Hindlimb muscle (tissue), 1 donor: ENCODE results near the gene PARG. TPM values are rescaled to one million over a fixed set of nuclear protein-coding genes. Genes with fewer than 3 reads are reported as not detected.
"Not testable (repeated sequence)": the region's sequence is repeated elsewhere in the genome, so short reads cannot be mapped to it uniquely, and the experiment has no call there.

Source experiments
- DNase-seq: peaks from one replicate; pipeline ENCODE4 v3.0.0-alpha.2; 2013
- polyA plus RNA-seq: library from polyadenylated mRNA; unstranded; fragments of 120-200 nt; gene quantifications from one replicate; pipeline ENCODE4 v1.2.1, GENCODE V29; 2013; ENCODE audit not compliant: insufficient read length

The PARG gene
- 18.5 TPM for polyA plus RNA-seq

DNA sequence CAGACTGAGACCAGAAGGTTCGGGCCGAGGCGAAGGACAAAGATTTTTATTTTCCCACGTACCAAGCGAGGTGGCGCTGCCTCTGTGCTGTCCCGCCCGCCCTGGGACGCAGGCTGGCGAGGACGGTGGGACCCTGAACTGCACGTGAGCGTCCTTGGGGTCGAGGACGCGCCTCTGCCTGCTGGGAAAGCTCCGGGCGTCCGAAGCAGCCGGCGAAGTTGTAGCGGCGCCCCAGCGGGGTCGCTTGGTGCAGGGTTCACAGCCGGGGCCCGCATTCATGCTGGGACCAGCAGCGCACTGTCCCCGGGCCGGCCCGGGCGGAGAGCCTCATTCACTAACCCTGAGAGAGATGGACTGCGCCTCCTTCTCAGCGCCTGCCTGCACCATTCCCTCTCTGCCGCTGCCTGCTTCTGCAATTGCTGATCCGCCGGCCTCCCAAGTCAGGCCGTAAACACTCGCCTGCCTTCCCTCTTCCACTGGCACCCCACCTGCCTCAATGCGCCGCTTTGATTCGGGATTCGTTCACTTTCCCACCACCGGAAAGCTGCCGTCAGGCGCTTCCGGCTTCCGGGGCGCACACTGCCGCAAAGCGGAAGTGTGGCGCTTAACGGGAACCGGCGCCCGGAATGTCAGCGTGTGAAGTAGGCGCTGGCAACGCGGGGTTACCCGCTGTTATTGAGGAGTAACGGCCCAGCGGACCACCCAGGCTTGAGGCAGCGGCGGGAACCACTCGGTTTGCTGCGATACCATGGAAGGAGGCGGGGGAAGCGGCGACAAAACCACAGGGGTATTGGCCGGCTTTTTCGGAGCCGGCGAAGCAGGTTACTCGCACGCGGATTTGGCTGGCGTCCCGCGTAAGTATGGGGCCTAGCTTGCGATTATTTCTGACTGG lies at the start of gene PARG, which contains the start of gene TIMM23B:
Gene PARG, minus strand, starts transcription at position 581 of the 892 bp plus-strand sequence. Its CDS starts 302 bp downstream, at position 279.
Gene TIMM23B, plus strand, starts transcription at position 607 of the 892 bp plus-strand sequence. Its CDS starts 142 bp downstream, at position 749.
- peak; percentile 83 for DNase-seq

- DNase-seq = not testable (repeated sequence)
Measured at GRCh38 chr10:49988376-49988775, 46.5 kb upstream of the PARG start, which contains the start of gene AGAP6. Gene AGAP6 (plus strand): TSS chr10:49988406. CDS start chr10:49988716, 310 bp downstream.

- not testable (repeated sequence) for DNase-seq
Measured at GRCh38 chr10:49987207-49987606, 45.4 kb upstream of the PARG start.

DNA sequence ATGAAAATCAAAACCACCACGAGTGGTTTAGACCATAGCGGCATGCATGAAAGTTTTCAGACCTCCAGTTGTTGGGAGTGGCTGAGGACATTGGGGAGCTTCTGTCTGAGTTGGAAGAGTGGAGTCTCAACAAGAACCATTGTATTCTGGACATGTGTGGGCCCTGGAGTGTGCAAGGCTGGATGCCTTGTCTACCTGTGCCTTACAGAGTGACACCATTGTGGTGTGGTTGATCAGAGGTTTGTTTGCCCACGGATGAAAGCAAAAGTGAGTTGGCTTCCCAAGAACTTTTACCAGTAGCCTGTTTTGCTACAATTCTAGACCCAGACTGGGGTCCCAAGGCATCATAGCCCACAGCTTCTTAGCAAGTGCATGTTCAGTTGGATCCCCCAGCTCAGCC lies 35.9 kb upstream of the PARG start:
- not testable (repeated sequence) for DNase-seq

DNA sequence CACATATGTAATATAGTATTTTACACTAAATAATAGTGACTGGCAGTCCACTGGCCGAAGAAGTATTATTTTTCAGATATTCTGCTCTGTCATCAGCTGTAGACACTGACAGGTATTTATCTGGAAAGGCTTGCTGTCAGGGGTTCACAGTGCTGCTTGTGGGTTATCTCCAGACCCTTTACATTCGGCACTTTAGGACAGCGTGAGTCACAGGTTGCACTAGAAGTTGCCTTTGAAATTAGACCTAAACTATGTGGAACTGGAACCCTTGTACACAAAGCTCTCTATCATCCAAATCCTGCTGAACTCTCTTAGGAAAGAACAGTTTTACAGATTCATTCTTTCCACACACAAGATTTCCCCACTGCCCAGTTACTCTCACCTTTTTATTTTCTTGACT lies 30.3 kb upstream of the PARG start:
- not testable (repeated sequence) for DNase-seq

GRCh38 chr10:49971466-49971865 lies 29.6 kb upstream of the PARG start:
- DNase-seq = not testable (repeated sequence)

DNA sequence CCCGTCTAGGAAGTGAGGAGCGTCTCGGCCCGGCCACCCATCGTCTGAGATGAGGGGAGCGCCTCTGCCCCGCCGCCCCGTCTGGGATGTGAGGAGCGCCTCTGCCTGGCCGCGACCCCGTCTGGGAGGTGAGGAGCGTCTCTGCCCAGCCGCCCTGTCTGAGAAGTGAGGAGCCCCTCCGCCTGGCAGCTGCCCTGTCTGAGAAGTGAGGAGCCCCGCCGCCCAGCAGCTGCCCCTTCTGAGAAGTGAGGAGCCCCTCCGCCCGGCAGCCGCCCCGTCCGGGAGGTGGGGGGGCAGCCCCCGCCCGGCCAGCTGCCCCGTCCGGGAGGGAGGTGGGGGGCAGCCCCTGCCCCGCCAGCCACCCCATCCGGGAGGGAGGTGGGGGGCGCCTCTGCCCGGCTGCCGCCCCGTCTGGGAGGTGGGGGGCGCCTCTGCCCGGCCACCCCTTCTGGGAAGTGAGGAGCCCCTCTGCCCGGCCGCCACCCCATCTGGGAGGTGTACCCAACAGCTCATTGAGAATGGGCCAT lies 28.6 kb upstream of the PARG start:
- DNase-seq = not testable (repeated sequence)

- DNase-seq = not testable (repeated sequence)
Measured at GRCh38 chr10:49953122-49953521, 11.3 kb upstream of the PARG start.

- not testable (repeated sequence) for DNase-seq
Measured at GRCh38 chr10:49952006-49952405, 10.2 kb upstream of the PARG start.

- DNase-seq = not testable (repeated sequence)
Measured at GRCh38 chr10:49948737-49949136, 6.9 kb upstream of the PARG start.

GRCh38 chr10:49948142-49948541 lies 6.3 kb upstream of the PARG start:
- DNase-seq = not testable (repeated sequence)

GRCh38 chr10:49943607-49944006 lies 1.8 kb upstream of the PARG start:
- DNase-seq = not testable (repeated sequence)

GRCh38 chr10:49942339-49942705 lies 495 bp upstream of the PARG start:
- not testable (repeated sequence) for DNase-seq

DNA sequence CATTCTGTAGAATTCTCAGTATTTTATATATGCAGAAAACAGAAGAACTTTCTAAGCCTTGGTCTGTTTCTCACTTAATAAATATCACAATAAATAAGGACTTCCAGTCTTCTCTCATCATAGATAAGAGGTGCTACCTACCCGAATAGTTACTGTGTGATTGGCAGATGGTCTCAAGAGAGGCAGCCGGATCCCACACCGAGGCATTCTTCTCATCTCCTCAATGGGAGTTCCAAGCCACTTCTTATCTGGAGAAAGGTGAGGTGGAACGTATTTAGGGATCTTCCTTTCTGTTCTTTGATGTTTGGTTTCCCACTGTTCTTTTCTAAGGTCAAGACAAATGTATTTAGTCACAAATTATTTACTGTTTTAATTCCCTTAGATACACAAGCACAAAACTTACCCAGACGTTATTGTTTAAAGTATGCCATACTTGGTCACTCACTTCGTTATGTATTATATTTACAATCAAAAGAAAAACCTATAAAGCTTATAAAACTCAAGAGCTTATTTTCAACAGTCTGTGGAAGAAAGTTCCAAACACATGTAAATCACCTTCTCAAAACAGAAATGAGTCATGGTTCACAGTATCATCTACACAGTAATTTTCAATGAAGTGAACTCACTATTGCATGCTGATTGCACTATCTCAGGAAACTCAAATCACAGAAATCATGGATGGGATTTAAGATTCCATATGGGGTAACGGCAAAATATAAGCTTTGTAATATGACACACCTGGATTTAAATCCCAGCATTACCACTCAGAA lies 9.7 kb downstream of the PARG start:
- DNase-seq = not testable (repeated sequence)

GRCh38 chr10:49931276-49931675 lies 10.6 kb downstream of the PARG start:
- not testable (repeated sequence) for DNase-seq

DNA sequence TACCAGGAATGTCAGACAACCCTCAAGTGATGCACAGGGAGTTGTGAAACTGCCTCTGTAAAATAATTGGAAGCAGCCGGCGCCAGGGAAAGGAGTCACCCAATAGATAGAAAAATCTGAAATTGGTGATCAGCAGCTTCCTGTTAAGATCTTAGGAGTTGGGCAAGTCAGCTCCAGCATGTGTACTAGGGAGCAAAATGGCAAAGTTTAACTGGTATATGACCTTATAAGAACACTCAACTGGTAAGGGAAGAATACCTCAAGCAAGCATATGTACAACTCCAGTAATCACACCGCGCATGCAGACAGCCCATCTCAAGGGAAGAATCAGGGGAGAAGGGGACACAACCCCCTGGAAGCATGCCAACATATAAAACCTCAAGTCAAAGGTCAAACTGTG lies 18.3 kb downstream of the PARG start:
- DNase-seq = not testable (repeated sequence)

- DNase-seq = not testable (repeated sequence)
Measured at GRCh38 chr10:49922041-49922440, 19.8 kb downstream of the PARG start.

GRCh38 chr10:49917927-49918326 lies 23.9 kb downstream of the PARG start:
- not testable (repeated sequence) for DNase-seq

DNA sequence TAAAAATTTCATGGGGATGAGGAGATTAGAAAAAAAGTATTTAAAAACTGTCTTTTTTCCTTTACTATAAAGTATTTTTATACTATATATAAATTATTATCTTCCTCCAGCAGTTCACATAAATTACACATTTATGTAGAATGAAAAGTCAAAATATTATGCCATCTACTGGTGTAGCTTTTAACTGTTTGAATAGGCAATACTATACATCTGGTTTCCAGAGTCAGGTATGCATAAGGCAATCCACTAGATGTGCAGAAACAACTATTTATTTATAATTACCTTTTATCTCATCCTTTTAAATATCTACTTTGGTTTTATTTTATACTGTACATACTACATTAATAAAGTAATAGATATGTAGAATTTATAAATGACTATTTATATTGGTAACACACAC lies 25.4 kb downstream of the PARG start:
- DNase-seq = not testable (repeated sequence)

DNA sequence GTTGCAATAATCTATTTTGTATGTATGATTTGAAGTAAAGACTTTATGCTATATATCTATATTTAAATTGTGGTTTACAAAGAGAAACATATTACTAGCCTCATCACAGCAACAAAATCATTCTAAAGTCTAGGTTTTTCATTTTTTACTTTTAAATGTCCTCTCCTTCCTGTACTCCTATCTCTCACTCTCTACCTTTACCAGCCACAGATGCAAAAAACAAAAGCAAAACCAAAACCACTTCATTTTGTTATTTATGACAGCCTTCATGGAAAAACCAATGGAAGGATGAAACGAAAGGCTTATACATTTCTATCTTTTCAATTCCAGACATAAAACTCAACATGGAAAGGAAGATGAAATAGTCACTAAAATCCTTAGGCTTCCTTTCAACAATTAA lies 31.5 kb downstream of the PARG start:
- DNase-seq = not testable (repeated sequence)

- not testable (repeated sequence) for DNase-seq
Measured at GRCh38 chr10:49908290-49909080, 33.3 kb downstream of the PARG start.

DNA sequence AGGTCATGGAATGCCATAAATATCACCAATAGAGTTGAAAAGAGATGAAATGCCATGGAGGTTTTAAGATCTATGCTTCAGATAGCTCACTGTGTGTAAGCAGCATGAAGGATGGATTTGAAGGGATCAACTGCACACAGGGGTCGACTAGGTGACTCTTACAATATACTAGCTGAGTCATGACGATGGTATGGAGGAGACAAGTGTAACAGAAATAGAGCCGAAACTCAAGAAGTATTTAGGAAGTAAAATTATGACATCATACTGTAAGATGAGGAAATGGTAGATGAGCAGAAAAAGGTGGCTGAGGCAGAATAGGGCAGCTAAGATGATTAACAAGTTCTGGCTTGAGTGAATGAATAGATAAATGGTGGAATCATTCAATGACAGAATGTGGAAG lies 38.0 kb downstream of the PARG start:
- DNase-seq = not testable (repeated sequence)
